ENCODE measurements around the gene RGS4. TPM values are rescaled to one million over a fixed set of nuclear protein-coding genes. Genes with fewer than 3 reads are reported as not detected.
A peak's percentile ranks its signal among the peaks of the same experiment; 100 is the strongest.

The RGS4 gene
- total and polyA plus RNA-seq, 5 donors from 2014 or later, result not detected

- no peaks in the 10 kb centered on the region for H3K36me3 ChIP-seq (ENCODE audit: control insufficient read depth, insufficient read depth, low read length)
- peaks cover 0 to 3% (median 0%) of the 10 kb centered on the region in 7 donors for H3K9me3 Mint-ChIP-seq
- no peaks in the 10 kb centered on the region for H3K4me1 Mint-ChIP-seq
- DNase-seq, result no peak
- H3K27ac Mint-ChIP-seq, result no peak overlapping the region
- H3K9me3 ChIP-seq (ENCODE audit: control insufficient read depth in 2 of 2, low read length in 2 of 2), result no peaks in the 10 kb centered on the region
- H3K4me3 ChIP-seq (ENCODE audit: low read depth, low read length), result no peak overlapping the region
- peaks cover 6% of the 10 kb centered on the region for H3K27me3 Mint-ChIP-seq
- H3K4me3 Mint-ChIP-seq, result no peak overlapping the region
- H3K4me1 ChIP-seq (ENCODE audit: control insufficient read depth, insufficient read depth, low read length, poor library complexity, severe bottlenecking), result no peaks in the 10 kb centered on the region
- H3K36me3 Mint-ChIP-seq, result no peaks in the 10 kb centered on the region
- no peak overlapping the region for H3K27ac ChIP-seq (ENCODE audit: insufficient read depth, low read length, poor library complexity, severe bottlenecking)
- no peaks in the 10 kb centered on the region for H3K27me3 ChIP-seq (ENCODE audit: control insufficient read depth, insufficient read depth, low read length)
- no peak for ATAC-seq (ENCODE audit: low read depth in 2 of 2)
These were observed 21.3 kb downstream of the RGS4 start for GRCh38 chr1:163090321-163090945.

GRCh38 chr1:163093169-163093568 is 24.0 kb downstream of the RGS4 start:
- Mint-ChIP-seq H3K9me3 (peaks cover 0 to 3% (median 0%) of the 10 kb centered on the region in 7 donors), H3K4me3 (no peak overlapping the region), H3K4me1 (no peaks in the 10 kb centered on the region), H3K27me3 (peaks cover 10% of the 10 kb centered on the region), H3K36me3 (no peaks in the 10 kb centered on the region), H3K27ac (no peak overlapping the region)
- H3K36me3 ChIP-seq (ENCODE audit: control insufficient read depth, insufficient read depth, low read length), result no peaks in the 10 kb centered on the region
- no peak for DNase-seq
- no peak for ATAC-seq (ENCODE audit: low read depth in 2 of 2)
- no peak overlapping the region for H3K27ac ChIP-seq (ENCODE audit: insufficient read depth, low read length, poor library complexity, severe bottlenecking)
- H3K4me3 ChIP-seq (ENCODE audit: low read depth, low read length), result no peak overlapping the region
- H3K9me3 ChIP-seq (ENCODE audit: control insufficient read depth in 2 of 2, low read length in 2 of 2), result no peaks in the 10 kb centered on the region
- no peaks in the 10 kb centered on the region for H3K4me1 ChIP-seq (ENCODE audit: control insufficient read depth, insufficient read depth, low read length, poor library complexity, severe bottlenecking)
- no peaks in the 10 kb centered on the region for H3K27me3 ChIP-seq (ENCODE audit: control insufficient read depth, insufficient read depth, low read length)

- no peak for DNase-seq
- Histone ChIP-seq H3K9me3 (ENCODE audit: control insufficient read depth in 2 of 2, low read length in 2 of 2) (no peaks in the 10 kb centered on the region), H3K4me1 (ENCODE audit: control insufficient read depth, insufficient read depth, low read length, poor library complexity, severe bottlenecking) (no peaks in the 10 kb centered on the region), H3K27me3 (ENCODE audit: control insufficient read depth, insufficient read depth, low read length) (no peaks in the 10 kb centered on the region), H3K36me3 (ENCODE audit: control insufficient read depth, insufficient read depth, low read length) (no peaks in the 10 kb centered on the region), H3K4me3 (ENCODE audit: low read depth, low read length) (no peak overlapping the region), H3K27ac (ENCODE audit: insufficient read depth, low read length, poor library complexity, severe bottlenecking) (no peak overlapping the region)
- H3K9me3 Mint-ChIP-seq, result peaks cover 0 to 3% (median 0%) of the 10 kb centered on the region in 7 donors
- H3K27ac Mint-ChIP-seq, result no peak overlapping the region
- H3K4me1 Mint-ChIP-seq, result no peaks in the 10 kb centered on the region
- peaks cover 10% of the 10 kb centered on the region for H3K27me3 Mint-ChIP-seq
- no peak overlapping the region for H3K4me3 Mint-ChIP-seq
- no peak for ATAC-seq (ENCODE audit: low read depth in 2 of 2)
- H3K36me3 Mint-ChIP-seq, result no peaks in the 10 kb centered on the region
These were observed 24.4 kb downstream of the RGS4 start for GRCh38 chr1:163093579-163093978.

GRCh38 chr1:163094182-163094581 is 25.0 kb downstream of the RGS4 start:
- Histone ChIP-seq H3K4me3 (ENCODE audit: low read depth, low read length) (no peak overlapping the region), H3K4me1 (ENCODE audit: control insufficient read depth, insufficient read depth, low read length, poor library complexity, severe bottlenecking) (no peaks in the 10 kb centered on the region), H3K27me3 (ENCODE audit: control insufficient read depth, insufficient read depth, low read length) (no peaks in the 10 kb centered on the region), H3K9me3 (ENCODE audit: control insufficient read depth in 2 of 2, low read length in 2 of 2) (no peaks in the 10 kb centered on the region), H3K36me3 (ENCODE audit: control insufficient read depth, insufficient read depth, low read length) (no peaks in the 10 kb centered on the region), H3K27ac (ENCODE audit: insufficient read depth, low read length, poor library complexity, severe bottlenecking) (no peak overlapping the region)
- Mint-ChIP-seq H3K9me3 (peaks cover 0 to 1% (median 0%) of the 10 kb centered on the region in 7 donors), H3K36me3 (no peaks in the 10 kb centered on the region), H3K4me1 (no peaks in the 10 kb centered on the region), H3K27ac (no peak overlapping the region), H3K4me3 (no peak overlapping the region), H3K27me3 (peaks cover 10% of the 10 kb centered on the region)
- DNase-seq (no peak), ATAC-seq (ENCODE audit: low read depth in 2 of 2) (no peak)

GRCh38 chr1:163094589-163094988 is 25.4 kb downstream of the RGS4 start:
- Mint-ChIP-seq H3K9me3 (no peaks in the 10 kb centered on the region), H3K27ac (no peak overlapping the region), H3K4me3 (no peak overlapping the region), H3K4me1 (no peaks in the 10 kb centered on the region), H3K36me3 (no peaks in the 10 kb centered on the region), H3K27me3 (peaks cover 10% of the 10 kb centered on the region)
- DNase-seq (no peak), ATAC-seq (ENCODE audit: low read depth in 2 of 2) (no peak)
- H3K36me3 ChIP-seq (ENCODE audit: control insufficient read depth, insufficient read depth, low read length), result no peaks in the 10 kb centered on the region
- no peaks in the 10 kb centered on the region for H3K27me3 ChIP-seq (ENCODE audit: control insufficient read depth, insufficient read depth, low read length)
- no peak overlapping the region for H3K4me3 ChIP-seq (ENCODE audit: low read depth, low read length)
- no peaks in the 10 kb centered on the region for H3K9me3 ChIP-seq (ENCODE audit: control insufficient read depth in 2 of 2, low read length in 2 of 2)
- no peak overlapping the region for H3K27ac ChIP-seq (ENCODE audit: insufficient read depth, low read length, poor library complexity, severe bottlenecking)
- no peaks in the 10 kb centered on the region for H3K4me1 ChIP-seq (ENCODE audit: control insufficient read depth, insufficient read depth, low read length, poor library complexity, severe bottlenecking)

- no peaks in the 10 kb centered on the region for H3K4me1 Mint-ChIP-seq
- ATAC-seq (ENCODE audit: low read depth in 2 of 2), result no peak
- H3K27me3 Mint-ChIP-seq, result peaks cover 10% of the 10 kb centered on the region
- H3K27ac Mint-ChIP-seq, result no peak overlapping the region
- Histone ChIP-seq H3K27me3 (ENCODE audit: control insufficient read depth, insufficient read depth, low read length) (no peaks in the 10 kb centered on the region), H3K4me1 (ENCODE audit: control insufficient read depth, insufficient read depth, low read length, poor library complexity, severe bottlenecking) (no peaks in the 10 kb centered on the region), H3K9me3 (ENCODE audit: control insufficient read depth in 2 of 2, low read length in 2 of 2) (no peaks in the 10 kb centered on the region), H3K27ac (ENCODE audit: insufficient read depth, low read length, poor library complexity, severe bottlenecking) (no peak overlapping the region), H3K36me3 (ENCODE audit: control insufficient read depth, insufficient read depth, low read length) (no peaks in the 10 kb centered on the region), H3K4me3 (ENCODE audit: low read depth, low read length) (no peak overlapping the region)
- H3K4me3 Mint-ChIP-seq, result no peak overlapping the region
- H3K9me3 Mint-ChIP-seq, result no peaks in the 10 kb centered on the region
- H3K36me3 Mint-ChIP-seq, result no peaks in the 10 kb centered on the region
- DNase-seq, result no peak
These were observed 26.1 kb downstream of the RGS4 start for GRCh38 chr1:163095213-163095612.

GRCh38 chr1:163102590-163102989 is 33.4 kb downstream of the RGS4 start:
- Mint-ChIP-seq H3K4me3 (no peak overlapping the region), H3K27me3 (no peaks in the 10 kb centered on the region), H3K36me3 (no peaks in the 10 kb centered on the region), H3K27ac (no peak overlapping the region), H3K4me1 (no peaks in the 10 kb centered on the region), H3K9me3 (peaks cover 0 to 2% (median 0%) of the 10 kb centered on the region in 7 donors)
- no peak for ATAC-seq (ENCODE audit: low read depth in 2 of 2)
- Histone ChIP-seq H3K4me3 (ENCODE audit: low read depth, low read length) (no peak overlapping the region), H3K4me1 (ENCODE audit: control insufficient read depth, insufficient read depth, low read length, poor library complexity, severe bottlenecking) (no peaks in the 10 kb centered on the region), H3K27me3 (ENCODE audit: control insufficient read depth, insufficient read depth, low read length) (no peaks in the 10 kb centered on the region), H3K9me3 (ENCODE audit: control insufficient read depth in 2 of 2, low read length in 2 of 2) (no peaks in the 10 kb centered on the region), H3K36me3 (ENCODE audit: control insufficient read depth, insufficient read depth, low read length) (no peaks in the 10 kb centered on the region), H3K27ac (ENCODE audit: insufficient read depth, low read length, poor library complexity, severe bottlenecking) (no peak overlapping the region)
- DNase-seq, result no peak

GRCh38 chr1:163104385-163105099 is 35.4 kb downstream of the RGS4 start:
- DNase-seq, result no peak
- Histone ChIP-seq H3K4me1 (ENCODE audit: control insufficient read depth, insufficient read depth, low read length, poor library complexity, severe bottlenecking) (no peaks in the 10 kb centered on the region), H3K36me3 (ENCODE audit: control insufficient read depth, insufficient read depth, low read length) (no peaks in the 10 kb centered on the region), H3K27me3 (ENCODE audit: control insufficient read depth, insufficient read depth, low read length) (no peaks in the 10 kb centered on the region), H3K4me3 (ENCODE audit: low read depth, low read length) (no peak overlapping the region), H3K27ac (ENCODE audit: insufficient read depth, low read length, poor library complexity, severe bottlenecking) (no peak overlapping the region), H3K9me3 (ENCODE audit: control insufficient read depth in 2 of 2, low read length in 2 of 2) (no peaks in the 10 kb centered on the region)
- Mint-ChIP-seq H3K4me3 (peak overlapping the region in 1 of 4 donors; percentile 43), H3K9me3 (peaks cover 0 to 4% (median 0%) of the 10 kb centered on the region in 7 donors), H3K4me1 (no peaks in the 10 kb centered on the region), H3K27me3 (no peaks in the 10 kb centered on the region), H3K27ac (no peak overlapping the region), H3K36me3 (no peaks in the 10 kb centered on the region)
- no peak for ATAC-seq (ENCODE audit: low read depth in 2 of 2)

Data from CD4-positive, CD25-positive, alpha-beta regulatory T cell (primary cell).